22Rv1 (cell line): ENCODE results near the gene NPTX1.

Source experiments
- CTCF ChIP-seq: fragments of 450-650 bp; IDR thresholded peaks from 2 replicates; pipeline ENCODE4 v1.5.1; 2017; ENCODE audit warnings: mild to moderate bottlenecking
- ZFX ChIP-seq: fragments of 450-650 bp; IDR thresholded peaks from 2 replicates; pipeline ENCODE4 v1.6.1; 2017; ENCODE audit warnings: antibody characterized with exemption, borderline replicate concordance

- TF ChIP-seq CTCF (no peak), ZFX (no peak)
Observed at GRCh38 chr17:80455784-80456183, 20.6 kb downstream of the NPTX1 start.
